Activated naive CD4-positive, alpha-beta T cell treated with anti-CD3 and anti-CD28 coated beads, Interleukin-2, amount 50 U/mL, for 72 hours (primary cell): ENCODE data around the gene OR10G2. TPM values are rescaled to one million over a fixed set of nuclear protein-coding genes. Genes with fewer than 3 reads are reported as not detected.
A peak's percentile ranks its signal among the peaks of the same experiment; 100 is the strongest.
"Not testable (repeated sequence)": the region's sequence is repeated elsewhere in the genome, so short reads cannot be mapped to it uniquely, and the experiment has no call there.

Experiments used
- ATAC-seq, 2 donors: fragments of 150-1000 bp; cut with Tn5 transposase; 2 replicates each; pipeline ENCODE4 v1.10.0; 2021; ENCODE audit warnings: mild to moderate bottlenecking in 2 of 2, moderate library complexity in 2 of 2
- DNase-seq, 2 donors: peaks; one replicate each; pipeline ENCODE4 v3.0.0; 2021 to 2022; ENCODE audit warnings: low spot score in 2 of 2
- H3K27ac Mint-ChIP-seq, 2 donors: one replicate each; pipeline ENCODE4 v1.8.0; 2022; ENCODE audit warnings: mild to moderate bottlenecking in 2 of 2, mixed read lengths in 2 of 2
- H3K36me3 Mint-ChIP-seq, 2 donors: one replicate each; pipeline ENCODE4 v1.8.0; 2022; ENCODE audit warnings: mixed read lengths in 2 of 2
- H3K9me3 Mint-ChIP-seq, 2 donors: one replicate each; pipeline ENCODE4 v1.8.0; 2022; ENCODE audit warnings: mixed read lengths in 2 of 2
- total RNA-seq, 2 donors: library from RNA; stranded (reverse); gene quantifications; one replicate each; pipeline ENCODE4 v1.2.3, GENCODE V29; 2022

The OR10G2 gene
- total RNA-seq, 2 donors from 2014 or later: not detected

GRCh38 chr14:21626491-21627230 lies 8.1 kb downstream of the OR10G2 start:
- DNase-seq (no peak), ATAC-seq (no peak)
- Mint-ChIP-seq H3K36me3 (no peaks in the 10 kb centered on the region), H3K9me3 (no peaks in the 10 kb centered on the region), H3K27ac (no peak overlapping the region)

DNA sequence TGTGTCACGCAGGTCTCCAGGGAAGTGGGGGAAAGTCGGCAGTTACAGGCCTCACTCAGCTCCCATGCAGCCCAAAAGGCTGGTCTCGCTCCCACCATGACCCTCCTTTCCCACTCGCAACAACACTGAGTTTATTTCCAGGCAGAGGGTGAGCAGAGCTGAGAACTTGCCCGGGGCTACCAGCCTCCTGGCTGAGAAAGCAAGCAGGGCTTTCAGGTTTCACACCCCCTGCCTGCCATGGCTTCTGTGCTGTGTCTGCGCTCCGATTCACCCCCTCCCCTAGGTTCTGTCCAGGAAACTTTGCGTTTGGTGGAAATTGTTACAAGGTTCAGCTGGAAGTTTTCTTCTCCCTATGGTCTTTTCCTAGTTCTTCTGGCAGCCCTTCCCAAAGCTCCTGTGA lies 17.1 kb downstream of the OR10G2 start:
- no peak overlapping the region for H3K27ac Mint-ChIP-seq
- no peaks in the 10 kb centered on the region for H3K36me3 Mint-ChIP-seq
- DNase-seq (no peak), ATAC-seq (no peak)
- no peaks in the 10 kb centered on the region for H3K9me3 Mint-ChIP-seq

DNA sequence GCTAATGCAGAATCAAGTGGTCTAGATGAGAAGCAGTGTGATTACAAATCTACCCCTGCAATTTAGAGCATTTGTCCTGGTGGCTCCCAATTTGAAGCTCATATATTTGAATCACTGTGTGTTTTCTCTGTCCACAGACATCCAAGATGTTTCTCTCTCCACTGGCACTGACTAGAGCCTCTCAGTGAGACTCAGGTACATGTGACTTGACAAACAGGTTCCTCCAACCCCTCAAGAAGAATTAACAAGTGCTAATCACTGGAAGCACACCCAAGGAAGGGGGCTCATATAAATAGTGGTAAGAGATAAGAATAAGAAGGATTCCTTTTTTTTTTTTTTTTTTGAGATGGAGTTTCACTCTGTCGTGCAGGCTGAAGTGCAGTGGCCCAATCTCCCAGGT lies 20.5 kb downstream of the OR10G2 start:
- DNase-seq: no peak
- no peak for ATAC-seq
- H3K27ac Mint-ChIP-seq: no peak overlapping the region

DNA sequence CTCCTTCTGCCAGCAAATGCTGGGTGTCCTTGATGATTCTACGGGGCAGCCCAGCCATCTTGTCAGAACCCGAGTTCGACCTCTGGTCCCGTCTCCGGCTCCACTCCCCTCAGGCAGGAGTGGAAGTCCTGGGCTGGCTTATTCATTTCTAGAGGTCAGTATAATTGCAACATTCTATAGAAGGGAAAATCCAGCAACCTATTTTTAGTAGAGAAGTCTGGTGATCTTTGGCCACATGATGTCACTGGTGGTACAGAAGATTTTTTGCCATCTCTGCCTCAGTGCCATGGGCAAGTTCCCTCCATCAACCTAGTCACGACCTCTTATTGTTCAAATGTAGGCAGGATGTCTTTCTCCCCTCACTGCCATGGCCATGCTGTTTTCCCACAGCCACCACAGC lies 22.4 kb downstream of the OR10G2 start:
- Mint-ChIP-seq H3K9me3 (no peaks in the 10 kb centered on the region), H3K27ac (no peak overlapping the region), H3K36me3 (no peaks in the 10 kb centered on the region)
- DNase-seq (no peak), ATAC-seq (no peak)

More for the DNA sequence above, 20.5 kb downstream of the OR10G2 start:
- Mint-ChIP-seq H3K36me3 (no peaks in the 10 kb centered on the region), H3K9me3 (no peaks in the 10 kb centered on the region)

- H3K9me3 Mint-ChIP-seq, H3K27ac Mint-ChIP-seq, ATAC-seq, DNase-seq, H3K36me3 Mint-ChIP-seq: not testable (repeated sequence)
These were observed 32.6 kb downstream of the OR10G2 start for GRCh38 chr14:21602181-21602580.

GRCh38 chr14:21589317-21589716 lies 45.4 kb downstream of the OR10G2 start:
- peaks cover 16 to 17% of the 10 kb centered on the region in 2 donors for H3K9me3 Mint-ChIP-seq
- no peak overlapping the region for H3K27ac Mint-ChIP-seq
- peaks cover 21 to 22% of the 10 kb centered on the region in 2 donors for H3K36me3 Mint-ChIP-seq
- no peak for DNase-seq
- peak in 1 of 2 donors; percentile 18 for ATAC-seq

Other genes starting within 250 kb of the OR10G2 start
- gene CHD8, start 178.8 kb downstream of the OR10G2 start, total RNA-seq: 100 to 1,000 TPM; 125 to 126 TPM
- gene RAB2B, start 158.0 kb downstream of the OR10G2 start, total RNA-seq: 10 to 100 TPM; 30.2 to 48.8 TPM
- 100 to 1,000 TPM in 1 of 2 donors, 10 to 100 TPM in 1; 80.8 to 104 TPM for gene TOX4, start 157.7 kb downstream of the OR10G2 start, total RNA-seq
- 10 to 100 TPM; 60.6 to 74.9 TPM for gene METTL3, start 123.6 kb downstream of the OR10G2 start, total RNA-seq
- 1 to 10 TPM; 5.4 to 9.3 TPM for gene SALL2, start 108.6 kb downstream of the OR10G2 start, total RNA-seq
- gene OR10G3, start 54.9 kb downstream of the OR10G2 start, total RNA-seq: not detected
- under 1 TPM in 1 of 2 donors, not detected in 1; 0.12 TPM for gene OR4E2, start 18.9 kb upstream of the OR10G2 start, total RNA-seq
- gene OR4E1, start 38.9 kb upstream of the OR10G2 start, total RNA-seq: under 1 TPM; 0.14 to 0.16 TPM